ENCODE results near the gene NHERF2.

- TF ChIP-seq CTCF (conservative IDR thresholded peaks at IDR 0.05; ENCODE audit: low read depth, low read length) (no peak), CHD1 (IDR thresholded peaks at IDR 0.05; ENCODE audit: low read depth, low read length) (no peak), MAZ (IDR thresholded peaks at IDR 0.05; ENCODE audit: borderline replicate concordance, low read depth, low read length) (no peak)
These were observed 46.2 kb downstream of the NHERF2 start for GRCh38 chr16:2072926-2073325.
